ENCODE data around the gene C12orf60.
A peak's percentile ranks its signal among the peaks of the same experiment; 100 is the strongest.
"Not testable (repeated sequence)": the region's sequence is repeated elsewhere in the genome, so short reads cannot be mapped to it uniquely, and the experiment has no call there.

The C12orf60 gene, protein sequence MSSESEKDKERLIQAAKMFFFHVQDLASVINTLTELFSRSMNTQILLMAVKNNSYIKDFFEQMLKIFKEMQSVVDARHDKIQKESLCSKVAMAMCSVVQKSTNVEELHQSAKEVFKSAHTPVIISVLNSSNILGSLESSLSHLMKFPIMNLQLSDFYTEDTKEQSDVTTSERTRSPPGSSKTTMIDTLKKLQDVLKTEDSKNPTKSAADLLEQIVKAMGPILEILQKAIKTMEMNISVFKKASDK
- 0.08 to 2.4 (median 0.72) reads per million in 17 experiments for total RNA-seq

DNA sequence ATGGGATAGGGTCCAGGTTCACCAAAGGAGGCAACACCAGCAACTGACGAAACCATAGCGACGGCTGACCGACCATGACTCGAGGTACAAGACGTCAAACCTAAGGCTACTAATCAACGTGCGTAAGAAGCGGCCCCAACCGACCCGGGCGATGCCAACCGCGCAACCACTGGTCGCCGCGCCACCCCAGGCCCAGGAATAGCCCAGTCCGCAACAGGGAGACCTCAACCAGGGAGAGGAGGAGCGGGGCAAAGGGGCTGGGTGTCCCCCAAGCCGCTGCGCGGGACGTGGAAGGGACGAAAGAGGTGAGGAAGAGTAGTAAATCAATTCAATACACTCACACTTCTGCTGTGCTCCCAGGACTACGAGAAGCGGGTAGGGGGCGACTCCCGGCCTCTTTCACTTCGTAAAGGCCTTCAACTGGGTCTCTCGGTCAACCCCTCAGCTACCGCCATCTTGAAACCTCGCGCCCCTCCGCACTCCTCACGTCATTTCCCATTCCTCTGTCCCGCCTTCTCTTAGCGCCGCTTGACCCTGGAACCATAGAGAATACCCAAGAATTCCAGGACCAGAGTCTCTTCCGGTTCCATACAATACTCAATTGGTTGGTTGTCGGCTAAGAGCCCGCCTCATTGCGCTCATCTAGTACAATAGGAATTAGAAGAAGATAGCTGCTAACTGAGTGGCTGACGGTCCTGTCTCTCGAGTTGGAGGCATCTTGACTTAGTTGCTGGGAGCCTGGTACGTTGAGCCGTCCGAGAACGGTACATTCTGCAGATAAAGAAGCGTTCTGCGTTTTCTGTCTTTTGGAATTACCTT lies at the start of gene C12orf60, which contains the start of gene WBP11:
TSS of gene C12orf60 (plus strand) at position 660 of the 819 bp plus-strand sequence. CDS start 19,266 bp downstream, outside the sequence.
TSS of gene WBP11 (minus strand) at position 468 of the 819 bp plus-strand sequence. CDS start 2,095 bp downstream, outside the sequence.
- peak; percentile 95 to 99 (median 98) for DNase-seq

DNA sequence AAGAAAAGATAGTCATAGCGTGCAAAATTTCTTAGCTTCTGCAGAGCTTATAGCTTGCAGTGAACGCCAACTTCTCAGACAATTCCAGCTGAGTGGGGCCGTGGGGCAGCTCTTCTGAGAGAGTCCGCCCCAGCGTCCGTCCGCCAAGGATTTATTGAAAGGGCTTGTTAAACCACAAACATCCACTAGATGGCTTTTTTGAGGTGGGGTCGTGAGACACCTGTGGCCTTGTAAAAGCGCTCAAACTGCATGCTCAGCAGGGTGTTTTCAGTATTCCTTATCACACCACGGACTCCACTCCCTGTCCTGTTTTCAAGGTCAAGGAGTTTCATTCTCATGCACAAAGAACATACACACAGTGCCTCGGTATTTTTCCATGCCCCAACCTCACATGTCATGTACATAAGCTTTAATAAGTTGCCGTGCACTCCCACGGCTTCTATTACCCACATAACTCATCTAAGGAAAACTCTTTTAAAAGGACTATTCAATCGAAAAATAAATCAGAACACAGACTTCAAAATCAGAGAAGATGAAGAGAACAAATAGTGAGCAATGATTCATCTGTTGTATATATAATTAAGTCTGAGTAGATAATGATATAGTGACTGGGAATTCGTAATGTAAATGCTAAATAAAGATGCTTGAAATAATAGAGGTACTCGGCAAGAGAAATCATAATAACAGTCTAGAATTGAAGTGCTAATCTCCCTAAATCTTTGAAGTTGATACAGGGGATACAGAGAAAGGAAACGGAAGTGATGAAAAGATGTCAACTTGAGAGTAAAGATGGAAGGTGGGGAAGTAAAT lies 46.9 kb upstream of the C12orf60 start:
- DNase-seq = peak in 1 of 4 experiments; percentile 13

DNA sequence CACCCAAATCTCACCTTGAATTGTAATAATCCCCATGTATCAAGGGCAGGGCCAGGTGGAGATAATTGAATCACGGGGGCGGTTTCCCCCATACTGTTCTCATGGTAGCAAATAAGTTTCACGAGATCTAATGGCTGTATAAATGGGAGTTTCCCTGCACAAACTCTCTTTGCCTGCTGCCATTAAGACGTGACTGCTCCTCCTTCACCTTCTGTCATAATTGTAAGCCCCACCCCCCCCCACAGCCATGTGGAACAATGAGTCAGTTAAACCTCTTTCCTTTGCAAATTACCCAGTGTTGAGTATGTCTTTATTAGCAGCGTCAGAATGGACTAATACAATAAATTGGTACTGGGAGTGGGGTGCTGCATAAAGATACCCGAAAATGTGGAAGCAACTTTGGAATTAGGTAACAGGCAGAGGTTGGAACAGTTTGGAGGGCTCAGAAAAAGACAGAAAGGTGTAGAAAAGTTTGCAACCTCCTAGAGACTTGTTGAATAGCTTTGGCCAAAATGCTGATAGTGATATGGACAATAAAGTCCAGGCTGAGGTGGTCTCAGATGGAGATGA lies 43.7 kb upstream of the C12orf60 start:
- DNase-seq = not testable (repeated sequence)

DNA sequence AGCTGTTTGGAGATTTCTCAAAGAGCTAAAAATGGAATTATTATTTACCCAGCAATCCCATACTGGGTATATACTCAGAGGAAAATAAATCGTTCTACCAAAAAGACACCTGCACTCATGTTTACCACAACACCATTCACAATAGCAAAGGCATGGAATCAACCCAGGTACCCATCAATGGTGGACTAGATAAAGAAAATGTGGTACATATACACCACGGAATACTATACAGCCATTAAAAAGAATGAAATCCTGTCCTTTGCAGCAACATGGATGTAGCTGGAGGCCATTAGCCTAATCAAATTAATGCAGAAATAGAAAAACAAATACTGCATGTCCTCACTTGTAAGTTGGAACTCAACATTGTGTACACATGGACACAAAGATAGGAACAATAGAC lies 38.1 kb upstream of the C12orf60 start:
- no peak for DNase-seq

DNA sequence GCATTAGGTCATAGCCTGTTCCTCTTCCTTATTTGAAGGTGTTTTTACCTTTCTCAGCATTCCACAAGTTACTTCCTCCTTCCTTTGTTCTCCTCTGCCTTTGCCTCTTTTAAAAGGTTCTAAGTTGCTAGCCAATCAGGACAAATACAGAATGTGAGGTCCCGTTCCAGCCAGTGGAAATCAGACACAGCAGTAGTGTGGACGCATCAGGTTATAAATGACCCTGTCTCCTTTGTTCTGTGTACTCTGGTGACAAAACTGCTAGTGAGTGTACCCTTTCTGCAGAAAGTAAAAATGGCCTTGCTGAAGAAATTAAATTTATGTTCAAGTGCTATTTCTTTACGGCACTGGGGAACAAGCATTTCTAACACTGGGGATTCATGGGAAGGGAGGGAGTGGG lies 37.5 kb upstream of the C12orf60 start:
- not testable (repeated sequence) for DNase-seq

DNA sequence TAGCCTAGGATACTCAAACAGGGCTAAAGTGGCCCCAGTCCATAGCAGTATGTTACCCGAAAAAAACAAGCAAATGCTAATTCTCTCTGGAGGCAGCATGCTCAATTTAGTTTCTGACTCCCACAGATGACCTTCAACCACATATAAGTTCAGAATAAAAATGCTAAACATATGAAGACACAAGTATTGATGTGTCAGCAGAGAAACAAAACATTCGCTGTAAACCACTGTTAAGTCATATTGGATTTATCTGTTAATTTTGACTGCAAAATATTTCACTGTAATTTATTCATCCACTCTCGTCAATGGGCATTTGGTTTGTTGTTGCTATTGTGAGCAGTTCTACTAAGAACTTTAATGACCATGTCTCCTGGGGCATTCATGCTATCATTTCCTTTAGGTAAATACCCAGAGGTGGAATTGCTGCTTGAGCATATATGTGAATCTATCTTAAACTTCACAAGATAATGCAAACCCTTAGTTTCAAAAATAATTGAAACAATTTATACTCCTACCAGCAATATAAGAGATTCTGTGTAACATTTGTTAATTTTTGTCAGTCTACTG lies 36.7 kb upstream of the C12orf60 start:
- DNase-seq = no peak

DNA sequence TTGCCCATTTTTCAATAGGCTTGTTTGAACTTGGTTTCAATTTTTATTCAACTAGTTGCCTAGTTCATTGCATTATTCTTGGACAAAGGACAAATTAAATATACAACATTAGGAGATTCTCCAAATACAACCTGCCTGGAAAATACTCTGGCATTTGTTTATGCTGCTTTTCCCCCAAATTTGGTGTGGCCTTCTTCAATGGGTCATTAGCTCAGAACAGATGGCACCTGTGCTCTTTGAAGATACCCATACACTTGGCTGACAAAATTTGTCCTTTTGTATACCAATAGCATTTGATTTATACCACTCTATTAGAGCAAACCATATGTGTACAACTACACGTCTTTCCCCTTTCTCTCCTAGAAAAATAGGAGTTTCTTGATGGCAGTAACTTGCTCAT lies 35.9 kb upstream of the C12orf60 start:
- DNase-seq = no peak

DNA sequence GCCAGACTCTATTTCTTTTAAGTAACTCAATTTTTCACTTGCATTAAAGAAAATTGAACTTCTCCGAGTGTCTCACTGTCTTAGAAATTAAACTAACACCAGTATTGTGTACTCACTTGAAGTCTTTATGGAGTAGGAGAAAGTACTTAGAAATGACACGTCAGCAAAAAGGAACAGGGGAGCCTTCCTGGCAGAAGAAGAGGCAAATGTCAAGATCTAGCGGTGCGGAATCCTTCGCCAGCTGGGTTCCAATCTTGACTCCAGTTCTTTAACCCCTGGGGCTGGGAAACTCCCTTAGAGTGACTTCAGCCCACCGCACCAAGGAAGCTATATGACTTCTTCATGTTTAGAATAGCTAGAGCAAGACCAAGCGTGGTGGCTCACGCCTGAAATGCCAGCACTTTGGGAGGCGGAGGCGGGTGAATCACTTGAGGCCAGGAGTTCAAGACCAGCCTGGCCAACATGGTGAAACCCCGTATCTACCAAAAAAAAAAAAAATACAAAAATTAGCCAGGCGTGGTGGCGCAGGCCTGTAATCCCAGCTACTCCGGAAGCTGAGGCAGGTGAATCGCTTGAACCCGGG lies 34.6 kb upstream of the C12orf60 start:
- DNase-seq = peak in 1 of 4 experiments; percentile 4

DNA sequence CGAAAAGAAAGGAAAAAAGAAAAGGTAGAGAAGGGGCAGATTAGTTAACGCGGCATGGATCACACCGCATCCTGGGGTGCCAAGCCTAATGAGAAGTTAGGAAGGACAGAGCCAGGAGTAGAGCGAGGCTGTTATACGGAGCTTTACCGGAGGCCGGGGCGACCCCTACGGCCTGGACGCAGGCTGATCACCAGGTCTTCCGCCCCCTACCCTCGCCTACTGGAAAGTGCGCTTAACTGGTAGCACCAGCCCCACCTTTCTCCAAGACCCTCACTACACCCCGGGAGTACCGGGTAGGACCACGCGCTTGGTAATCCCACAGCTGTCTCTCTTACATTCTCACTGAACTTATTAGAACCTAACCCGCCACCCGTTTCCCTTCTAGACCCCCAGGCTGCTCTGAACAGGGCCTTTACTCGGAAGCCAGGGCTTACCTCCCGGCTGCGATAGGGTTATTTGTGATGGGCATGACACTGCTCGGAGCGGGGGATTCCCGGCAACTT lies 34.0 kb upstream of the C12orf60 start:
- DNase-seq = peak in 3 of 4 experiments; percentile 13 to 27 (median 14)

DNA sequence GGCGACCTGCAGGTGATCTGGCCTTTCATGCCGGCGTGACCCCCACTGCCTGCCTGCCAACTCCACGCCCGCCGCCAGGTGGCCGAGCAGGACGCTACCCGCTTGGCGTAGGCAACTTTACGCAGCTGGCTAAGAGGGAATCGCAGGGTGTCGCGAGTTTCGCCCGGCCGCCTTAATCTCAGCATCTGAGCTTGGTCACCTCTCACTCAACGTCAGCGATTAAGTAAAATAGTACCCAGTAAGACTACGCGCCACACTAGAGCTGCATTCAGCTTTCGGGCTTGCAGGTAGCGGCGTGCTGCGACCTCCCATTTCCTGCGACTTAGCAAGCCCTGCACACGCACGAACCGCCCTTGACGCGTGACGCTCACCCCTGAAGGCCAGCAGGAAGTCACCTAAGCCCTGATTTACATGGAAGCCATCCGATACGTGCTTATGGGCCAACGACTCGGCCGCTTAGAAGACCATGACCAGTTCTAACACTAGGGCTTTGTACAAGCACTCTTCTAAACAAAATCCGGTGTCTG lies 33.4 kb upstream of the C12orf60 start:
- DNase-seq = peak; percentile 82 to 91 (median 86)

DNA sequence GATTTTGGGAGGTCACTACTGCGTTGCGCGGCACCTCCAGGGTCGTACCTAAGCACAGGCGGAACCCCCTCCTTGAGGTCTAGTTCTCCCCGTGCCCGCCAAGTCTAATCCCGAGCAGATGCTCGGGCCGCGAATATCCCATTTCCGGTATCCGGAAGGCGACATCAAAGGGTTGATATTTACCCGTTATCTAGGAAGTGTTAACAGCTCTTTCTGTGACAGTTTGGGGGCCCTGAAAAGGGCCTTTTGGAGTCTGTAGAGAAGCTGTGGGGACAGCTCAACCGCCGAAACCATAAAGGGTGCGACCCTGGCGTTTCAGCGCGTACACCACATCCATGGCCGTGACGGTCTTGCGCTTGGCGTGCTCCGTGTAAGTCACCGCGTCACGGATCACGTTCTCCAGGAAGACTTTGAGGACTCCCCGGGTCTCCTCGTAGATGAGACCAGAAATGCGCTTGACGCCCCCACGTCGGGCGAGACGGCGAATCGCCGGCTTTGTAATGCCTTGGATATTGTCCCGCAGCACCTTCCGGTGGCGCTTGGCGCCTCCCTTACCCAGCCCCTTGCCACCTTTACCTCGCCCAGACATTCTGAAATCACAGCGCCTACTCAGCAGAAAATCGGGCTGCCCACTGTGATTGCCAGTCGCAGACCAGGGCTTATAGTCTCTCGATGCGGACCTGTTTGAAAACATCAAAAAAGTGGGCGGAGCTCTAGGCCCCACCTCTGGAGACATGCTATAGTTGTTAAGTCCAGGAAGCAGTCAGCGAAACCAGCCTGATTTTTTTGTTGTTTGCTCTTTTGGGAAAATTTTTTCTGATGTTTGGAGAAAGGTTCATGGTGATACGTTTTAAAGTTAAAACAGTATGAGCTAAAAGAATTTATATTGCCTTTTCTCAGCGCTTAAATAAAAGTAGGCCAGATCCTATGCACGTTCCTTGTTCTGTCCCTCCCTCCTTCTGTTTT lies 32.7 kb upstream of the C12orf60 start:
- peak; percentile 94 to 98 (median 96) for DNase-seq

DNA sequence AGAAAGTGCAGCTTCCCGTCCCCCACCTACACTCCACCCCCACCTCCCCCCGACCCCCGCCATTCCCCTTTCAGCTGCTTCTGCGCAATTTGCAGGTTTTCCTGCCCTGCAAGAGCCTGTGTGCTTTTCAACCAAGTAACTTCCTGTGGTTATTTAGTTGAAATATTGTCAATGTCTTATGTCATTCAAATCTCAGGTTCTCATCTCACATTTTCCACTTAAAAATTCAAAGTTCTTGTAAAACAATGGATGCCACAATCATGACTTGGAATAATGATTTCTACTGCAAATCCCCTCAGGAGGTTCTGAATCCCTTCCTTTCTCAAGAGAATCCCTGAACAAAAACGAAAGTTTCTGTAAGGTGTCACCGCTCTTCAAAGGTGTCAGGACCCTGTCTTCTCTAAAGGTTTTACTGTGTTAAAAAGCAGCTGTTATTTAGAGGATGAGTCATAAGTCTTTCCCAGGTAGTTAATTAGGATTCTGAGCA lies 31.8 kb upstream of the C12orf60 start:
- peak in 3 of 4 experiments; percentile 27 to 38 (median 31) for DNase-seq

DNA sequence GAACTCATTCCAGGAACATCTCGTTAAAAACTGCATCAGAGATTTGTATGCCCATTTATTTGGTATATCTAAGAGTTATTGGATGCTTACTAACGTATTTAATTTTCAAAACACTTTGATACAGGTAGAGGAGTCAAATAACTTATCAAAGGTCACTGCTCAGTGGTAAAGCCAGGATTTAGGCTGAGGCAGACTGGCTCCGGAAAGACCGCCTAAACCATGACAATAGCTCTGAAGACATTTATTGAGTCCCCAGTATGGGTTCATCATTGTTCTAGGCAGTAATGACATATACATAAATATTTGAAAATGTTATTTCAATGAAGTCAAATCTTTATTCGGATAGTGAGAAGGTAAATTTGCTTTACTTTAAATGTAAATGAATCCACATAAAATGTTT lies 30.5 kb upstream of the C12orf60 start:
- no peak for DNase-seq

DNA sequence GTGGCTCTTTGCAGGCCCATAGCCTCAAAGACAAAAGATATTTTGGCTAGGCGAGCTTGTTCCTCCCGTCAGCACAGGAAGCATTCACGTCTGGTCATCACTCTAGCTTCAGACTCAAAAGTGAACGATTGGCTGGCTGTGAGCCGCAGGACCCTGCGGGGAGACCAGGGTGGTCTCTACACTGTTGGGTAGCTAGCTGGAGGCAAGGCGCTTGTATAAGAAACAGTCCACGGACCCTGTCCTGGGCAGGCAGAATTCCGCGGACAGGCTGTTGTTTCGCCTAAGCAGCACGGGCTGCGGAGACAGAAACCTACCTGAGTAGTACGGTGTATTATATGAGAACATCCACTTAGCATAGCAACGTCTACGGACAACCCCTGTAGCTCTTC lies 29.8 kb upstream of the C12orf60 start:
- DNase-seq = no peak

DNA sequence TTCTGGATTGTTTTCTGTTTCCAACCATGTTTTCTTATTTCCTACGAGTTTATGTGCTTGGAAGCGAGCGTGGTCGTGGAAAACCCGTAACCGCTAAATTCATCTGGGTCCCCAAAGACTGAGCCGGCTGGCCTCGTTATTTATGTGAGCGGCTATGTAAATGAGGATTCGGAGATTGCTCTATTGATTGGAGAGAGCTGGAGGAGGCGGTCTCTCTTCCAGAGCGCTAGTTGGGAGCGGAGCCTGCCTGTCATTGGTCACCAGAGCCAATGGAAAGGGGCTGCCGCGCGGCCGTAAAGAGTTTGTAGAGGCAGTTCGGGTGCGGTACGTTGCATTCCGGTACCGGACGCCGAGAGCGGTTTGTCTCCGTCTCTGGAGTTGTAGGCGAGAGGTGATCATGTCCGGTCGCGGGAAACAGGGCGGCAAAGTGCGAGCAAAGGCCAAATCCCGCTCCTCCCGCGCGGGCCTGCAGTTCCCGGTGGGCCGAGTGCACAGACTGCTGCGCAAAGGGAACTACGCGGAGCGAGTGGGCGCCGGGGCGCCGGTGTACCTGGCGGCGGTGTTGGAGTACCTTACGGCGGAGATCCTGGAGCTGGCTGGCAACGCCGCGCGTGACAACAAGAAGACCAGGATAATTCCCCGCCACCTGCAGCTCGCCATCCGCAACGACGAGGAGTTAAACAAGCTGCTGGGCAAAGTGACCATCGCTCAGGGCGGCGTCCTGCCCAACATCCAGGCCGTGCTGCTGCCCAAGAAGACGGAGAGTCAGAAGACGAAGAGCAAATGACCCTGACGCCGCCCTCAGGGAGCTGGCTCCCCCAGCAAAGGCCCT lies 29.2 kb upstream of the C12orf60 start:
- peak; percentile 92 to 97 (median 96) for DNase-seq

DNA sequence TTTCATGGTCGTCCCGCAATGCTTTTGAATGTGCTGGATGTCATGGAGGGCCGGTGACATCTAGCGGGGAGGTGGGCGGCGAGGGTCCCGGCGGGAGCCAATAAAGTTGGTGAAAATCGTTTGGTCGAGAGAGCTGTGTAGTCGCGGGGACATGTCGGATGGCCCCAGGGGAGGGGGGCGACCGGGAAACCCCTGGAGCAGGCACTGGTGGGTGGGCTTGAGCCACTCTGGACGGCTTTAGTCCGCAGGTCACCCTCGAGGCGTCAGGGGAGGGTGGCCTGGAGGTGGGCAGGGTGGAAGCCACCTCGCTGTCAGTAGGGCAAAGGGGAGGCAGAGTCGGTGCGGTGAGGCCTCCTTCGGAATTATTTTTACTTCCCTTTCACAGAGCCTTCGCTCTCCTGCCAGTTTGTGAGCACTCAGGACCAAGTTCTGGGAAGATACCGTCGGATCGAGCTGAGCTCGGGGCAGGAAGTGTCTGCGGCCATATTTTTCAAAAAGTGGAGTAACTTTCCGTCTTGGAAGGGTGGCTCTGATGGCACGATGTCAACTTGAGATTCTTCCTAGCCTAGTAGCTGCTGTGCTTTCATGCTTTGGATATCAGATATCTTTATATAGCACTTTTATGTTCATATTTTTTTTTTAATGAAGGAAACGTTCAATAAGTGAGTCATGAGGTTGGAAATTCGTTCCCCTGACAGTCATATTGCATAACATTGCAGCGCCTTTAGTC lies 28.4 kb upstream of the C12orf60 start:
- peak; percentile 67 to 74 (median 69) for DNase-seq

DNA sequence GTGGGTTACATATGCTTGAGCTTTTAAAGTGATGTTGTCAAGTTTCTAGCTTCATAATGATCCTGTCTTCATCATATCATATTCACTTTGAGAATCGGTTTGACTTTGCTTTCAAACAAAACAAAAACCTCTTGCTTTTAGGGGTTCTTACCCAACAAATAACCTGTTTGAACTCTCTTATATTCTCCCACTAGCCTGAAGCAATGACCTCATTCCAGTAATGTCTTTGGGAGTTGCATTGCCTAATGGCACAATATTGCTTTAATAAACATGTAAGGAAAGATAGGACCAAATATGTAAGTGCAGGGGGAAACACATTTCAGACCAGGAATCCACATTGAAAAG lies 27.9 kb upstream of the C12orf60 start:
- no peak for DNase-seq

Measured in suppressor macrophage (primary cell).